OCI-LY7 (cell line): ENCODE data around the gene KCTD7. TPM values are rescaled to one million over a fixed set of nuclear protein-coding genes. Genes with fewer than 3 reads are reported as not detected.
"Not testable (repeated sequence)": the region's sequence is repeated elsewhere in the genome, so short reads cannot be mapped to it uniquely, and the experiment has no call there.

ENCODE experiments used
- BruUV-seq: library from RNA; stranded (reverse); fragments of 400-500 nt; replicated peaks from 2 replicates; lab custom pipeline; 2021; lab: Mats Ljungman, UMichigan
- CTCF ChIA-PET: fragments of 300-600 bp; sonication (Branson Sonifier 250); formaldehyde crosslinking; loops from one replicate; lab custom pipeline; 2022; ENCODE audit warnings: antibody characterized with exemption; ENCODE audit not compliant: unreplicated experiment; lab: Charles Lee
- POLR2A ChIA-PET: fragments of 300-600 bp; sonication (Branson Sonifier 250); formaldehyde crosslinking; loops from one replicate; lab custom pipeline; 2022; ENCODE audit warnings: antibody characterized with exemption; lab: Charles Lee
- DNase-seq: peaks from one replicate; pipeline ENCODE4 v3.0.0-alpha.2; 2015; ENCODE audit warnings: low spot score
- H2AFZ ChIP-seq: fragments of 200-600 bp; sonication (generic), shearing (Covaris generic); 2 replicates; pipeline ENCODE4 v1.6.1; 2014; ENCODE audit warnings: mild to moderate bottlenecking, antibody characterized with exemption, low read length, moderate library complexity
- H3K27ac ChIP-seq: fragments of 200-600 bp; sonication (generic); 2 replicates; pipeline ENCODE4 v1.5.1; 2014; ENCODE audit warnings: mixed run types, low read depth, mild to moderate bottlenecking, moderate library complexity, low read length, inconsistent platforms; ENCODE audit not compliant: poor library complexity, severe bottlenecking
- H3K36me3 ChIP-seq: fragments of 200-600 bp; sonication (generic); 2 replicates; pipeline ENCODE4 v1.6.1; 2014; ENCODE audit warnings: mild to moderate bottlenecking, antibody characterized with exemption, low read length, moderate library complexity, mixed read lengths; ENCODE audit not compliant: insufficient read depth
- H3K4me1 ChIP-seq: fragments of 200-600 bp; sonication (generic); 2 replicates; pipeline ENCODE4 v1.5.1; 2014; ENCODE audit warnings: mild to moderate bottlenecking, low read length; ENCODE audit not compliant: insufficient read depth, poor library complexity, severe bottlenecking
- H3K4me2 ChIP-seq: fragments of 200-600 bp; sonication (generic); 2 replicates; pipeline ENCODE4 v1.6.1; 2014; ENCODE audit warnings: mild to moderate bottlenecking, low read length
- H3K4me3 ChIP-seq: fragments of 200-600 bp; sonication (generic); 2 replicates; pipeline ENCODE4 v1.5.1; 2014; ENCODE audit warnings: mild to moderate bottlenecking, low read depth, low read length; ENCODE audit not compliant: poor library complexity, severe bottlenecking
- H3K79me2 ChIP-seq: fragments of 200-600 bp; sonication (generic); 2 replicates; pipeline ENCODE4 v1.6.1; 2016; ENCODE audit warnings: low read depth, mild to moderate bottlenecking, low read length, moderate library complexity, mixed read lengths; ENCODE audit not compliant: insufficient read depth
- H3K9me2 ChIP-seq: fragments of 200-600 bp; sonication (generic); 2 replicates; pipeline ENCODE4 v1.6.1; 2016; ENCODE audit warnings: mild to moderate bottlenecking, low read length, mixed read lengths; ENCODE audit not compliant: insufficient read depth
- H3K9me3 ChIP-seq: fragments of 200-600 bp; sonication (generic); 2 replicates; pipeline ENCODE4 v1.6.1; 2014; ENCODE audit warnings: mild to moderate bottlenecking, mixed run types, low read length, mixed read lengths
- H4K20me1 ChIP-seq: fragments of 200-600 bp; sonication (generic); 2 replicates; pipeline ENCODE4 v1.6.1; 2014; ENCODE audit warnings: mild to moderate bottlenecking, antibody characterized with exemption, low read length, moderate library complexity, mixed read lengths; ENCODE audit not compliant: insufficient read depth
- CTCF ChIP-seq: fragments of 200-600 bp; sonication (generic); conservative IDR thresholded peaks from 2 replicates; pipeline ENCODE4 v1.5.1; 2014; ENCODE audit warnings: mild to moderate bottlenecking, antibody characterized with exemption, low read length, moderate library complexity, mixed read lengths
- EZH2phosphoT487 ChIP-seq: fragments of 200-600 bp; sonication (generic); IDR thresholded peaks from 2 replicates; pipeline ENCODE4 v1.6.1; 2018; ENCODE audit warnings: low read depth, borderline replicate concordance, mild to moderate bottlenecking, mixed run types, antibody characterized with exemption, low read length, moderate library complexity, mixed read lengths
- intact Hi-C: fragments of 100-400 bp; cut with micrococcal nuclease; formaldehyde crosslinking; loops from one replicate; pipeline ENCODE4 v1.10.0; 2022; ENCODE audit not compliant: unreplicated experiment
- total RNA-seq, 2 experiments: library from RNA; depleted of rRNA in 1 of 2; stranded (reverse); fragments of >200 nt in 1 of 2; shearing (Covaris generic) in 1 of 2; gene quantifications; 2 replicates each; pipeline ENCODE4 v1.2.3, GENCODE V29; 2014 to 2022

The KCTD7 gene
- total RNA-seq, 2 experiments from 2014 or later = 40.5 to 41.8 TPM

GRCh38 chr7:66682350-66683093 lies 53.8 kb downstream of the KCTD7 start:
- peak; percentile 36 for DNase-seq

GRCh38 chr7:66683094-66683769 lies 54.6 kb downstream of the KCTD7 start:
- H3K27ac ChIP-seq = not testable (repeated sequence)

More at GRCh38 chr7:66682350-66683093, 53.8 kb downstream of the KCTD7 start:
- Histone ChIP-seq H3K79me2 (peaks cover 29% of the 10 kb centered on the region; the same call in 1 of the 2 replicates), H3K9me2 (no peaks in the 10 kb centered on the region), H3K4me3 (peak overlapping the region; percentile 80), H3K4me1 (peaks cover 27% of the 10 kb centered on the region), H3K9me3 (no peaks in the 10 kb centered on the region), H3K36me3 (peaks cover 4% of the 10 kb centered on the region; the same call in 1 of the 2 replicates), H3K4me2 (peak overlapping the region; percentile 94), H3K27ac (peak overlapping the region; percentile 76), H4K20me1 (no peaks in the 10 kb centered on the region; the same call in 1 of the 2 replicates), H2AFZ (peak overlapping the region; percentile 73; the same call in 1 of the 2 replicates)
- no TSS peak for BruUV-seq
- intact Hi-C loops = loop anchor here (5.0 to 10.0 kb wide), 2 partner anchors 55 to 128 kb away; no protein-coding TSS in a partner anchor
- ChIA-PET CTCF (no interaction called here), POLR2A (no interaction called here)
- TF ChIP-seq CTCF (no peak), EZH2phosphoT487 (no peak)

GRCh38 chr7:66683770-66684123 lies 55.1 kb downstream of the KCTD7 start:
- TF ChIP-seq EZH2phosphoT487 (no peak), CTCF (no peak)
- no peak overlapping the region for H3K4me2 ChIP-seq
- H3K4me3 ChIP-seq = no peak overlapping the region
- H3K27ac ChIP-seq = no peak overlapping the region
- H3K4me1 ChIP-seq = peaks cover 23% of the 10 kb centered on the region
- TSS peak; percentile 20 for BruUV-seq
- intact Hi-C loops = loop anchor here (5.0 to 10.0 kb wide), 2 partner anchors 54 to 129 kb away; no protein-coding TSS in a partner anchor
- H3K36me3 ChIP-seq = peaks cover 1% of the 10 kb centered on the region; the same call in 1 of the 2 replicates
- ChIA-PET POLR2A (no interaction called here), CTCF (no interaction called here)
- H3K9me2 ChIP-seq = no peaks in the 10 kb centered on the region
- H3K9me3 ChIP-seq = no peaks in the 10 kb centered on the region
- no peak overlapping the region for H2AFZ ChIP-seq
- H4K20me1 ChIP-seq = no peaks in the 10 kb centered on the region; the same call in 1 of the 2 replicates
- no peak for DNase-seq
- H3K79me2 ChIP-seq = peaks cover 27% of the 10 kb centered on the region; the same call in 1 of the 2 replicates

More at GRCh38 chr7:66683094-66683769, 54.6 kb downstream of the KCTD7 start:
- H2AFZ ChIP-seq, DNase-seq, BruUV-seq, H3K9me3 ChIP-seq, H3K9me2 ChIP-seq, H4K20me1 ChIP-seq, POLR2A ChIA-PET, CTCF ChIA-PET, H3K36me3 ChIP-seq: not testable (repeated sequence)
- Histone ChIP-seq H3K4me3 (peak overlapping the region; percentile 80), H3K4me2 (peak overlapping the region; percentile 94), H3K79me2 (peaks cover 31% of the 10 kb centered on the region; the same call in 1 of the 2 replicates), H3K4me1 (peaks cover 27% of the 10 kb centered on the region)
- intact Hi-C loops = loop anchor here (5.0 to 10.0 kb wide), 2 partner anchors 54 to 128 kb away; no protein-coding TSS in a partner anchor

- DNase-seq, H2AFZ ChIP-seq, CTCF ChIA-PET, H3K9me2 ChIP-seq, H3K4me2 ChIP-seq, H3K4me1 ChIP-seq, H4K20me1 ChIP-seq, BruUV-seq, H3K36me3 ChIP-seq, H3K9me3 ChIP-seq, H3K4me3 ChIP-seq, H3K27ac ChIP-seq: not testable (repeated sequence)
- POLR2A ChIA-PET = interaction anchor here (0.7 kb wide), 1 partner anchor 61 kb away, joined by 4 read pairs; no protein-coding TSS in a partner anchor
- peaks cover 21% of the 10 kb centered on the region; the same call in 1 of the 2 replicates for H3K79me2 ChIP-seq
- intact Hi-C loops = loop anchor here (10.0 kb wide), 1 partner anchor 131 kb away; no protein-coding TSS in a partner anchor
Measured at GRCh38 chr7:66685663-66686062, 57.0 kb downstream of the KCTD7 start.
